ENCODE results near the gene RAB11FIP4. TPM values are rescaled to one million over a fixed set of nuclear protein-coding genes. Genes with fewer than 3 reads are reported as not detected.
A peak's percentile ranks its signal among the peaks of the same experiment; 100 is the strongest.

The RAB11FIP4 gene
- total and polyA plus RNA-seq, 9 of the 15 experiments (the other 6 are each of a cell fraction or from before 2014, with no cell fraction given): 0.62 to 16.6 (median 8.9) TPM

- Histone ChIP-seq H3K9me3 (replicated peaks; ENCODE audit: control insufficient read depth, insufficient read depth, low read depth, low read length) (no peaks in the 10 kb centered on the region), H3K4me2 (ENCODE audit: insufficient read depth, low read length) (peak overlapping the region; percentile 76), H3K4me3 (peak overlapping the region; percentile 64), H4K20me1 (replicated peaks; ENCODE audit: control insufficient read depth, insufficient read depth, low read length) (no peaks in the 10 kb centered on the region), H3K9ac (ENCODE audit: insufficient read depth in 1 of 2, low read depth in 2 of 2, low read length in 2 of 2) (peak overlapping the region; percentile 59 to 92), H2AFZ (ENCODE audit: low read depth, low read length) (peak overlapping the region; percentile 92), H3K9me1 (ENCODE audit: control insufficient read depth, insufficient read depth, low read length) (no peaks in the 10 kb centered on the region), H3K79me2 (ENCODE audit: control insufficient read depth, insufficient read depth, low read length) (no peaks in the 10 kb centered on the region), H3K27me3 (ENCODE audit: control insufficient read depth in 2 of 2, insufficient read depth in 2 of 2, low read length in 2 of 2) (peaks cover 0 to 16% of the 10 kb centered on the region in 2 experiments; a peak in 2 of 5 replicates), H3K36me3 (ENCODE audit: control insufficient read depth, insufficient read depth, low read length) (no peaks in the 10 kb centered on the region), H3K4me1 (replicated peaks in 1 of 2; ENCODE audit: control insufficient read depth in 2 of 2, insufficient read depth in 2 of 2, low read length in 2 of 2) (peaks cover 0 to 28% of the 10 kb centered on the region in 2 experiments; a peak in 2 of 5 replicates), H3K27ac (ENCODE audit: extremely low read depth, low read depth, low read length) (peak overlapping the region; percentile 51; the same call in 2 of the 3 replicates)
- FAIRE-seq: peak; percentile 6
- in situ Hi-C loops (cut with MboI) (no loop called here), intact Hi-C loops (cut with micrococcal nuclease) (no loop called here)
- BruUV-seq (replicated peaks): no TSS peak
- POLR2A ChIA-PET: interaction anchor here (0.5 to 1.6 kb wide), 3 partner anchors 21 to 342 kb away, joined by 3 to 4 read pairs (median 3); no protein-coding TSS in a partner anchor
- 0% methylated on average over 32 of the region's 111 CpGs for WGBS (ENCODE audit: insufficient coverage, low coverage, missing lambda C conversion rate)
- DNase-seq (ENCODE audit: extremely low read depth in 1 of 4, low spot score in 3 of 4): peak; percentile 76 to 95 (median 93)
- peak; percentile 98 for ATAC-seq
- CTCF ChIA-PET (ENCODE audit: low intra/inter-chr PET ratio): interaction anchor here (1.1 to 2.9 kb wide), 2 partner anchors 9 to 284 kb away, joined by 4 to 27 read pairs; no protein-coding TSS in a partner anchor
- TF ChIP-seq HMGN3 (IDR thresholded peaks at IDR 0.05; ENCODE audit: borderline replicate concordance, extremely low read depth, insufficient read length, low read depth, low read length) (peak; percentile 36), ZNF592 (IDR thresholded peaks at IDR 0.05) (peak; percentile 90), ZNF175 (CRISPR knock-in tag; IDR thresholded peaks at IDR 0.05; ENCODE audit: low read depth) (peak; percentile 77; the same call in 1 of the 2 replicates), ZHX1 (conservative IDR thresholded peaks at IDR 0.05; ENCODE audit: low read length) (no peak), NRF1 (conservative IDR thresholded peaks at IDR 0.05 in 1 of 2, IDR thresholded peaks at IDR 0.05 in 1 of 2) (peak in 1 of 2 experiments; percentile 15; a peak in 2 of 4 replicates), ZNF740 (CRISPR knock-in tag; IDR thresholded peaks at IDR 0.05) (peak; percentile 84), ZNF740 (tag; IDR thresholded peaks at IDR 0.05) (0 out of 4 replicates have a peak, but pooled peaks of 1 of the 2 experiments have one; percentile 31), SMC3 (conservative IDR thresholded peaks at IDR 0.05; ENCODE audit: insufficient read depth, low read depth, low read length) (peak; percentile 57), PCBP1 (IDR thresholded peaks at IDR 0.05; ENCODE audit: low read depth, low read length, poor library complexity, severe bottlenecking) (peak; percentile 57), POLR2G (IDR thresholded peaks at IDR 0.05; ENCODE audit: low read depth, low read length) (peak; percentile 75), ZNF124 (CRISPR knock-in tag; IDR thresholded peaks at IDR 0.05) (no peak), PHB (CRISPR knock-in tag; IDR thresholded peaks at IDR 0.05) (no peak)
Measured at GRCh38 chr17:31558748-31559583, 167.5 kb downstream of the RAB11FIP4 start.

Data from K562 (cell line).